Activated CD4-positive, alpha-beta T cell treated with anti-CD3 and anti-CD28 coated beads, Interleukin-2, amount 10 ng/mL, durations not matched to agents 24 days and 14 days (primary cell): ENCODE measurements around the gene FKBP5. TPM values are rescaled to one million over a fixed set of nuclear protein-coding genes. Genes with fewer than 3 reads are reported as not detected.
A peak's percentile ranks its signal among the peaks of the same experiment; 100 is the strongest.

Source experiments
- DNase-seq: peaks from one replicate; pipeline ENCODE4 v3.0.0; 2022
- H3K27ac Mint-ChIP-seq: one replicate; pipeline ENCODE4 v1.8.0; 2022; ENCODE audit warnings: mild to moderate bottlenecking, mixed read lengths
- H3K27me3 Mint-ChIP-seq: one replicate; pipeline ENCODE4 v1.8.0; 2022; ENCODE audit warnings: mixed read lengths
- H3K36me3 Mint-ChIP-seq: one replicate; pipeline ENCODE4 v1.8.0; 2022; ENCODE audit warnings: low read depth, mild to moderate bottlenecking, mixed read lengths
- H3K4me1 Mint-ChIP-seq: one replicate; pipeline ENCODE4 v1.8.0; 2021; ENCODE audit warnings: mixed read lengths
- H3K4me3 Mint-ChIP-seq: one replicate; pipeline ENCODE4 v1.8.0; 2022; ENCODE audit warnings: mild to moderate bottlenecking, moderate library complexity, mixed read lengths
- H3K9me3 Mint-ChIP-seq: one replicate; pipeline ENCODE4 v1.8.0; 2021; ENCODE audit warnings: mixed read lengths
- intact Hi-C: fragments of 100-400 bp; cut with micrococcal nuclease; formaldehyde crosslinking; loops from one replicate; pipeline ENCODE4 v1.15.1; 2023
- total RNA-seq: library from RNA; stranded (reverse); gene quantifications from 2 replicates; pipeline ENCODE4 v1.2.3, GENCODE V29; 2022

Gene FKBP5
- total RNA-seq, 1 donor from 2014 or later: 85.1 TPM

GRCh38 chr6:35728683-35729678 lies 40.3 kb upstream of the FKBP5 start:
- H3K4me1 Mint-ChIP-seq: peaks cover 71% of the 10 kb centered on the region
- peak overlapping the region; percentile 95 for H3K27ac Mint-ChIP-seq
- intact Hi-C loops: loop anchor here (1.0 to 2.0 kb wide), 3 partner anchors 10 to 426 kb away; no protein-coding TSS in a partner anchor
- no peaks in the 10 kb centered on the region for H3K27me3 Mint-ChIP-seq
- peak overlapping the region; percentile 65 for H3K4me3 Mint-ChIP-seq
- H3K9me3 Mint-ChIP-seq: no peaks in the 10 kb centered on the region
- no peaks in the 10 kb centered on the region for H3K36me3 Mint-ChIP-seq
- DNase-seq: peak; percentile 75

DNA sequence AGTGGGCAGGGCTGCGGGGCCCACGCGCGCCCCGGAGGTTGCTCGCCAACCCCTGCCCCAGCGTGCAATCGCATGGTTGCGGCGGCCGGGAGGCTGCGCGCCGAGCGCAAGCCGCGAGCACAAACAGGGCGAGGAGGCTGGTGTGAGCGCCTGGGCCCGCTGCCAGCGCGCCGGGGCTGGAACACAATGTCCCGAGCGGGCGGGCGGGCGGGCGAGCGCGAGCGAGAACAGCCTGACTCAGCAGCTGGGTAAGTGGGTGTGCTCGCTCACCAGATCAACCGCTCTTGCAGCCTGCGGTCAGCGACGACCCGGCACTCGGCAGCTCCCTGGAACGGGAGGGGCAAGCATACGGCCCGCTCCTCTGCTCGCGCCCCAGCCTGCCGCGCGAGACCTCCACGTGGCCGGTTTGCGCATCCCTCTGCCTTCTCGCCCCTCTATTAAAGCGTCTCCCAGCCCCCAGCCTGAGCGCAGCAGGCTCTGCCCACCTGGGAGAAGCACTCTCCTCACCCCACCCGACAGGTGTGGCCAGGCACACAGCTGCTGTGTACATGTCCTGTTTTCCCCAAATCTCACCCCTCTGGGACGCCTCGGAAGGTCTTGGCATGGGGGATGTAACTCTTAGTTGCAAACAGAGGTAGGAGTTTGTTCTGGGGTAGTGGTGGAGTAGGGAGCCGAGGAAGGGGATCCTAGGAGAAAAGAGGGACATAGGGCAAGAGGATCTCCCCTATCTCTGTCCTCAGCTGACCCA lies 39.4 kb upstream of the FKBP5 start:
- Mint-ChIP-seq H3K27ac (peak overlapping the region; percentile 95), H3K4me1 (peaks cover 73% of the 10 kb centered on the region), H3K36me3 (no peaks in the 10 kb centered on the region), H3K9me3 (no peaks in the 10 kb centered on the region), H3K4me3 (peak overlapping the region; percentile 65), H3K27me3 (no peaks in the 10 kb centered on the region)
- peak; percentile 95 for DNase-seq
- intact Hi-C loops: loop anchor here (1.0 to 2.0 kb wide), 4 partner anchors 9 to 425 kb away; partner anchors contain the start of gene FKBP5

- intact Hi-C loops: loop anchor here (2.0 kb wide), 1 partner anchor 39 kb away; the partner anchor contains the start of gene FKBP5
- H3K4me3 Mint-ChIP-seq: peak overlapping the region; percentile 65
- no peak for DNase-seq
Observed at GRCh38 chr6:35727231-35727934, 38.7 kb upstream of the FKBP5 start.

DNA sequence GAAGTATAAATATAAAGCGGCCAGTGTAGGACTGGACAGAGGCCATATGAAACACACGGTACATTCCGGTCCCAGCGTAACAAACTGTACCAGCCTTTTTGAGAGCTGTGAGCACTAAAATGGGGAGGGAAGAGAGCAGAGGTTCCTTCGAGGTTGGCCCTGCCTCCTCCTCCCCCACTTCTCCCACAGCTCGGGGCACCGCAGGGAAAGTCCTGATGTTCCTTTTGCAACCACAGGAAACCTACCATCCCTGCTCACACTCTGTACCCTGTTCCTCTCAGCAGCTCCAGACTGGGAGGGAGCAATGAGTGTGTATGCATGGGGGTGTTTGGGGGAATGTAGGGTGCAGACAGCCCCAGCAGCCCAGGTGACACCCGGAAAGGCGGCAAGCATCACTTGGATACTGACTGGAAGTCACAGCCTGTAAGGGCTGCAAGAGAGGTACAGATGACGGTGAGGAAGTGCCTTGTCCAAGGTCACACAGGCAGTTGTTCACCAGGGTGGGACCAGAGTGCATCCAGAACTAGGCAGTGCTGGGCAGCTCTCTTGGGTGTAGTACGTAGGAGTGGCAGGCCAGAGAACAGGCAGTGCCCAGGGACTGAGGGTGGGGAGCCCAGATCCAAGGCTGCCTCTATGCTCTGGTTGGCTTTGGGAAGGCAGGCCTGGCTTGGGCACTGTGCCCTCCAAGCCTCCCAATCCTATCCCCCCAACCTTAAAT lies 37.2 kb upstream of the FKBP5 start:
- Mint-ChIP-seq H3K4me3 (peak overlapping the region; percentile 67), H3K36me3 (no peaks in the 10 kb centered on the region), H3K27me3 (no peaks in the 10 kb centered on the region), H3K27ac (peak overlapping the region; percentile 84), H3K4me1 (peaks cover 66% of the 10 kb centered on the region), H3K9me3 (no peaks in the 10 kb centered on the region)
- intact Hi-C loops: loop anchor here (2.0 kb wide), 1 partner anchor 37 kb away; the partner anchor contains the start of gene FKBP5
- DNase-seq: peak; percentile 75

More at GRCh38 chr6:35727231-35727934, 38.7 kb upstream of the FKBP5 start:
- peak overlapping the region; percentile 84 for H3K27ac Mint-ChIP-seq
- H3K9me3 Mint-ChIP-seq: no peaks in the 10 kb centered on the region
- peaks cover 68% of the 10 kb centered on the region for H3K4me1 Mint-ChIP-seq
- no peaks in the 10 kb centered on the region for H3K27me3 Mint-ChIP-seq
- H3K36me3 Mint-ChIP-seq: no peaks in the 10 kb centered on the region

GRCh38 chr6:35725081-35725708 lies 36.5 kb upstream of the FKBP5 start:
- H3K27me3 Mint-ChIP-seq: no peaks in the 10 kb centered on the region
- peaks cover 69% of the 10 kb centered on the region for H3K4me1 Mint-ChIP-seq
- intact Hi-C loops: no loop called here
- no peaks in the 10 kb centered on the region for H3K36me3 Mint-ChIP-seq
- DNase-seq: peak; percentile 57
- H3K27ac Mint-ChIP-seq: peak overlapping the region; percentile 74
- H3K4me3 Mint-ChIP-seq: peak overlapping the region; percentile 67
- H3K9me3 Mint-ChIP-seq: no peaks in the 10 kb centered on the region

- Mint-ChIP-seq H3K9me3 (no peaks in the 10 kb centered on the region), H3K27me3 (no peaks in the 10 kb centered on the region), H3K27ac (peak overlapping the region; percentile 58), H3K4me1 (peaks cover 70% of the 10 kb centered on the region), H3K4me3 (no peak overlapping the region), H3K36me3 (no peaks in the 10 kb centered on the region)
- DNase-seq: no peak
- intact Hi-C loops: no loop called here
Observed at GRCh38 chr6:35724471-35724870, 35.8 kb upstream of the FKBP5 start.

DNA sequence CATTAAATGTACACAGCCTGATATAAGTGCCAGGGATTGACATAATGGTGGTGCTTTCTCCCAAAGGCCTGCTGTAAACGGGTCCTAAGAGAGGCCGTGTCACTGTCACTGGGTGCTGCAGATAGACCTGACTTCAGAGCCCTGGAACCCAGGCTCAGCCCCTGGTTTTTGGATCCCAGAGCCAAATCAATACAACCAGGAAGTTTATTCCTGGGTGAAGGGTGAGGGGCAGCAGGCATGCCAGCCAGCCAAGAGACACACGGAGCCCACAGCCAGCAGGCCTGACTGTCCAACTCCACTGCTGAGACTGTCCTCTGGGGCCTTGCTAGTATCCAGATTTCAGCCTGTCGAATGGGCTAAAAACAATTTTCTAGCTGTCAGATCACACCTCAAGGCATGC lies 35.3 kb upstream of the FKBP5 start:
- H3K4me3 Mint-ChIP-seq: no peak overlapping the region
- no peaks in the 10 kb centered on the region for H3K9me3 Mint-ChIP-seq
- H3K4me1 Mint-ChIP-seq: peaks cover 70% of the 10 kb centered on the region
- H3K36me3 Mint-ChIP-seq: no peaks in the 10 kb centered on the region
- peak overlapping the region; percentile 58 for H3K27ac Mint-ChIP-seq
- intact Hi-C loops: no loop called here
- no peaks in the 10 kb centered on the region for H3K27me3 Mint-ChIP-seq
- no peak for DNase-seq

DNA sequence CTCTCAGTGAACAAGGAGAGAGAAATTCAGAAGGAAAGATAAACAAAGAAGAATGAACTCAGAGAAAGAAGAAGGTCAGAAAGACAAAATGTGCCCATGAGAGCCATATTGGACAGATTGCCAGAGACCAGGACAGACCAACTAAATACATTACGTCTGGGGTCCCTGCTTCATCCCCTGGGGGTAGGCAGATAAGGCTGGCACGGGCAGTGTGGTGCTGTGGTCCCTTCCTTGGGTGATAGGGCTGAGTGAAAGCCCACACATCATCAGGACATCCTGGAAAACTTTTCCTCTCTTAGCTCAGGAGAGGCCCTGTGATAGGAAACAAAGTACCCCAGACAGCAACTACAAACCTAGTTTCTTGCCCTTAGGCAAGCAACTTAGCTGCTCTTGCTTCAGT lies 34.9 kb upstream of the FKBP5 start:
- no peak overlapping the region for H3K27ac Mint-ChIP-seq
- intact Hi-C loops: no loop called here
- H3K36me3 Mint-ChIP-seq: no peaks in the 10 kb centered on the region
- no peaks in the 10 kb centered on the region for H3K27me3 Mint-ChIP-seq
- DNase-seq: peak; percentile 55
- peaks cover 71% of the 10 kb centered on the region for H3K4me1 Mint-ChIP-seq
- H3K9me3 Mint-ChIP-seq: no peaks in the 10 kb centered on the region
- H3K4me3 Mint-ChIP-seq: no peak overlapping the region

- Mint-ChIP-seq H3K9me3 (no peaks in the 10 kb centered on the region), H3K4me1 (peaks cover 75% of the 10 kb centered on the region), H3K36me3 (no peaks in the 10 kb centered on the region), H3K27me3 (no peaks in the 10 kb centered on the region), H3K4me3 (no peak overlapping the region), H3K27ac (peak overlapping the region; percentile 16)
- no peak for DNase-seq
- intact Hi-C loops: no loop called here
Observed at GRCh38 chr6:35722121-35722761, 33.5 kb upstream of the FKBP5 start.

GRCh38 chr6:35719830-35720733 lies 31.4 kb upstream of the FKBP5 start:
- H3K27ac Mint-ChIP-seq: peak overlapping the region; percentile 89
- DNase-seq: peak; percentile 69
- no peaks in the 10 kb centered on the region for H3K27me3 Mint-ChIP-seq
- no peaks in the 10 kb centered on the region for H3K36me3 Mint-ChIP-seq
- intact Hi-C loops: loop anchor here (1.0 to 2.0 kb wide), 6 partner anchors 8 to 51 kb away; partner anchors contain the start of gene FKBP5
- no peaks in the 10 kb centered on the region for H3K9me3 Mint-ChIP-seq
- peaks cover 68% of the 10 kb centered on the region for H3K4me1 Mint-ChIP-seq
- peak overlapping the region; percentile 48 for H3K4me3 Mint-ChIP-seq

DNA sequence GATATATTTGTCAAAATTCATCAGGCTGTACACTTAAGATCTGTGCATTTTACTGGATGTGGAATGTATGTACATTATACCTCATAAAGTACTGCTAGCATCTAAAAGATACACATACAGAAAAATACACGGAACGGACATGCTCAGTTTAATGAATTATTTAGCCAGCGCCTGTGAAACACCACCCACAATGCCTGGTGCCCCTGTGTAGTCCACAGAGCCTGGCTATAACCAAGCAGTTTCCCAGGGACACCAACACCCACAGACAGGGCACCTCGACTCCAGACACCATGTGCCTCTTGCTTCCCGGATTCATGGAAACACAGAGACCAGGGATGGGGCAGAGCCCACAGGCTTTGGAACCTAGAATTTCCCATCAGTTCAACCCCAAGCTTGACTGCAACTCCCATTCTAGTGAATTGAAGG lies 30.7 kb upstream of the FKBP5 start:
- Mint-ChIP-seq H3K4me1 (peaks cover 64% of the 10 kb centered on the region), H3K27me3 (no peaks in the 10 kb centered on the region), H3K27ac (peak overlapping the region; percentile 89), H3K9me3 (no peaks in the 10 kb centered on the region), H3K4me3 (peak overlapping the region; percentile 48), H3K36me3 (no peaks in the 10 kb centered on the region)
- peak; percentile 73 for DNase-seq
- intact Hi-C loops: loop anchor here (1.0 to 2.0 kb wide), 6 partner anchors 9 to 51 kb away; partner anchors contain the start of gene FKBP5
